ENCODE results near the gene TXNRD3. TPM values are rescaled to one million over a fixed set of nuclear protein-coding genes. Genes with fewer than 3 reads are reported as not detected.
"Not testable (repeated sequence)": the region's sequence is repeated elsewhere in the genome, so short reads cannot be mapped to it uniquely, and the experiment has no call there.

Gene TXNRD3
- total RNA-seq, 1 experiment from 2014 or later = 8.1 TPM

- no peaks in the 10 kb centered on the region for H3K4me1 ChIP-seq (ENCODE audit: insufficient read depth, low read length)
- no peak overlapping the region for H3K56ac ChIP-seq (ENCODE audit: insufficient read length, low read depth, low read length)
- H3K4me2 ChIP-seq (ENCODE audit: insufficient read depth, insufficient read length, low read length) = no peak overlapping the region
- no peak for DNase-seq
- H3K14ac ChIP-seq (ENCODE audit: insufficient read depth, low read length) = no peak overlapping the region
- no peak overlapping the region for H3K18ac ChIP-seq (ENCODE audit: insufficient read length, low read depth, low read length)
- H3K9me3 ChIP-seq (ENCODE audit: control insufficient read depth, low read depth, low read length) = no peaks in the 10 kb centered on the region
- no peak overlapping the region for H3K27ac Mint-ChIP-seq
- H4K91ac ChIP-seq (ENCODE audit: insufficient read length, low read depth, low read length) = no peak overlapping the region
- no peak overlapping the region for H3K27ac ChIP-seq (ENCODE audit: insufficient read length, low read depth, low read length)
- no peak for TF ChIP-seq CTCF (conservative IDR thresholded peaks at IDR 0.05)
- no peaks in the 10 kb centered on the region for H3K4me1 Mint-ChIP-seq
- no peak overlapping the region for H2BK12ac ChIP-seq (ENCODE audit: insufficient read length, low read depth, low read length)
- H3K23ac ChIP-seq (ENCODE audit: insufficient read length, low read depth, low read length) = no peak overlapping the region
- no peaks in the 10 kb centered on the region for H3K79me1 ChIP-seq (ENCODE audit: insufficient read depth, low read depth, low read length, poor library complexity, severe bottlenecking)
- no CpG with 5 or more reads among the region's 2 CpGs for WGBS (ENCODE audit: extremely low coverage, insufficient read length, low lambda C conversion rate)
- H2BK20ac ChIP-seq (ENCODE audit: low read depth, low read length, poor library complexity, severe bottlenecking) = no peak overlapping the region
- no peaks in the 10 kb centered on the region for H3K23me2 ChIP-seq (ENCODE audit: insufficient read length, low read depth, low read length, poor library complexity, severe bottlenecking)
- H3T11ph ChIP-seq (ENCODE audit: low read length) = no peak overlapping the region
- H3K4ac ChIP-seq (ENCODE audit: low read depth, low read length) = no peak overlapping the region
- H3K36me3 Mint-ChIP-seq (ENCODE audit: insufficient read depth in 1 of 3, low read depth in 3 of 3) = no peaks in the 10 kb centered on the region
- no peak overlapping the region for H2AK5ac ChIP-seq (ENCODE audit: insufficient read length, low read length)
- no peaks in the 10 kb centered on the region for H3K27me3 ChIP-seq (ENCODE audit: insufficient read depth, low read length)
- H3K4me3 Mint-ChIP-seq = no peak overlapping the region
- H3K79me2 ChIP-seq (ENCODE audit: insufficient read depth, low read length) = no peaks in the 10 kb centered on the region
- H2AFZ ChIP-seq (ENCODE audit: low read length) = no peak overlapping the region
- H2BK15ac ChIP-seq (ENCODE audit: low read depth, low read length) = no peak overlapping the region
- H4K8ac ChIP-seq (replicated peaks; ENCODE audit: insufficient read length, low read depth, low read length) = no peak overlapping the region
- H3K27me3 Mint-ChIP-seq (ENCODE audit: low read depth) = no peaks in the 10 kb centered on the region
- H3K9me3 Mint-ChIP-seq = no peaks in the 10 kb centered on the region
- no peak overlapping the region for H2BK5ac ChIP-seq (ENCODE audit: insufficient read length, low read length)
- H4K5ac ChIP-seq (ENCODE audit: insufficient read length, low read depth, low read length) = no peak overlapping the region
- H3K9ac ChIP-seq (ENCODE audit: extremely low read depth, insufficient read length, low read length) = no peak overlapping the region
- H2BK120ac ChIP-seq (ENCODE audit: low read depth, low read length, poor library complexity, severe bottlenecking) = no peak overlapping the region
- no peaks in the 10 kb centered on the region for H4K20me1 ChIP-seq (ENCODE audit: control insufficient read depth, insufficient read depth, insufficient read length)
Measured at GRCh38 chr3:126630020-126630419, 24.9 kb downstream of the TXNRD3 start.

DNA sequence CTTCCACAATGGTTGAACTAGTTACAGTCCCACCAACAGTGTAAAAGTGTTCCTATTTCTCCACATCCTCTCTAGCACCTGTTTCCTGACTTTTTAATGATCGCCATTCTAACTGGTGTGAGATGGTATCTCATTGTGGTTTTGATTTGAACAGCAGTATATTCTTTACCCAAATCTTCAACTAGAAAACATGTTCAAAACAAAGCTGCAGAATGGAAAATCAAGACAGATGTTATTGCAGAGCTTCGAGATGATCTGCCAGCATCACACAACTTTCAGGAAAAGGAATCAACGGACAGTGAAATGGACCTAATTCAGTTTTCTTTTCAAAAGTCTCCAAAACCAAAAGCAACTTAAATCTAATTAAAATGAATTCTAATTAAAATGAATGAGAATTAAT lies 29.2 kb downstream of the TXNRD3 start:
- not testable (repeated sequence) for DNase-seq; H3K23ac ChIP-seq (ENCODE audit: insufficient read length, low read depth, low read length); H3K4me2 ChIP-seq (ENCODE audit: insufficient read depth, insufficient read length, low read length); H3K18ac ChIP-seq (ENCODE audit: insufficient read length, low read depth, low read length); H3T11ph ChIP-seq (ENCODE audit: low read length); H3K79me1 ChIP-seq (ENCODE audit: insufficient read depth, low read depth, low read length, poor library complexity, severe bottlenecking); H3K79me2 ChIP-seq (ENCODE audit: insufficient read depth, low read length); H3K9ac ChIP-seq (ENCODE audit: extremely low read depth, insufficient read length, low read length); H2BK15ac ChIP-seq (ENCODE audit: low read depth, low read length); H3K9me3 ChIP-seq (ENCODE audit: control insufficient read depth, low read depth, low read length); H3K4me1 ChIP-seq (ENCODE audit: insufficient read depth, low read length); H3K27me3 Mint-ChIP-seq (ENCODE audit: low read depth); H3K23me2 ChIP-seq (ENCODE audit: insufficient read length, low read depth, low read length, poor library complexity, severe bottlenecking); H2BK120ac ChIP-seq (ENCODE audit: low read depth, low read length, poor library complexity, severe bottlenecking); H3K27ac ChIP-seq (ENCODE audit: insufficient read length, low read depth, low read length); H3K4me3 Mint-ChIP-seq; H3K14ac ChIP-seq (ENCODE audit: insufficient read depth, low read length); H2AK5ac ChIP-seq (ENCODE audit: insufficient read length, low read length); H2BK12ac ChIP-seq (ENCODE audit: insufficient read length, low read depth, low read length); H3K4ac ChIP-seq (ENCODE audit: low read depth, low read length); H3K27ac Mint-ChIP-seq; H3K4me1 Mint-ChIP-seq; H2BK5ac ChIP-seq (ENCODE audit: insufficient read length, low read length); H3K56ac ChIP-seq (ENCODE audit: insufficient read length, low read depth, low read length); H3K9me3 Mint-ChIP-seq; H2AFZ ChIP-seq (ENCODE audit: low read length); H4K91ac ChIP-seq (ENCODE audit: insufficient read length, low read depth, low read length); H2BK20ac ChIP-seq (ENCODE audit: low read depth, low read length, poor library complexity, severe bottlenecking); H3K27me3 ChIP-seq (ENCODE audit: insufficient read depth, low read length); H4K20me1 ChIP-seq (ENCODE audit: control insufficient read depth, insufficient read depth, insufficient read length); H4K5ac ChIP-seq (ENCODE audit: insufficient read length, low read depth, low read length); H4K8ac ChIP-seq (replicated peaks; ENCODE audit: insufficient read length, low read depth, low read length); H3K36me3 Mint-ChIP-seq (ENCODE audit: insufficient read depth in 1 of 3, low read depth in 3 of 3)
- no CpG with 5 or more reads among the region's 3 CpGs for WGBS (ENCODE audit: extremely low coverage, insufficient read length, low lambda C conversion rate)

All from H9 (cell line).